GM19324 (cell line): ENCODE data around the gene TWIST2.

ENCODE experiments used
- ATAC-seq: cut with Tn5 transposase; IDR thresholded peaks from one replicate; pipeline ENCODE4 v1.9.1; 2021; ENCODE audit warnings: mild to moderate bottlenecking, moderate library complexity; ENCODE audit not compliant: unreplicated experiment, low FRiP score

The TWIST2 gene

DNA sequence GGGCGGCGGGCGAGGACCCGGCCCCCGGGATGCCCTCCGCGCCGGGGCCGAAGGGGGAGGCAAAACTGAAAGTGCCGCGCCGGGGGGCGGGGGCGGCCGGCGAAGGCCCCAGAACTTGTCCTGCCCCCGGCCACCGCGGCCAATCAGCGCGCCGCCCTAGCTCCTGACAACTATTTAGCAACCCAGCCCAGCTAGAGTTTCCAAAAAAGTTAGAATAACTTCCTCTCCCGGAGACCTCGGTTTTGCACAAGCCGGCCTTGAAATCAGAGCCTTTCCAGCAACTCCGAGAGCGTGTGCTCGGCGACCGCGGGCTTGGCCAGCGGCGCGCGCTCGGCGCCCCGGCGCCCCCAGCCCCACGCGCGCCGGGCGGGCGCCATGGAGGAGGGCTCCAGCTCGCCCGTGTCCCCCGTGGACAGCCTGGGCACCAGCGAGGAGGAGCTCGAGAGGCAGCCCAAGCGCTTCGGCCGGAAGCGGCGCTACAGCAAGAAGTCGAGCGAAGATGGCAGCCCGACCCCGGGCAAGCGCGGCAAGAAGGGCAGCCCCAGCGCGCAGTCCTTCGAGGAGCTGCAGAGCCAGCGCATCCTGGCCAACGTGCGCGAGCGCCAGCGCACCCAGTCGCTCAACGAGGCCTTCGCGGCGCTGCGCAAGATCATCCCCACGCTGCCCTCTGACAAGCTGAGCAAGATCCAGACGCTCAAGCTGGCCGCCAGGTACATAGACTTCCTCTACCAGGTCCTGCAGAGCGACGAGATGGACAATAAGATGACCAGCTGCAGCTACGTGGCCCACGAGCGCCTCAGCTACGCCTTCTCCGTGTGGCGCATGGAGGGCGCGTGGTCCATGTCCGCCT is at the start of gene TWIST2:
Gene TWIST2 (plus strand): TSS at position 245 of the 850 bp plus-strand sequence. CDS start 131 bp downstream, at position 376.
- ATAC-seq: no peak

DNA sequence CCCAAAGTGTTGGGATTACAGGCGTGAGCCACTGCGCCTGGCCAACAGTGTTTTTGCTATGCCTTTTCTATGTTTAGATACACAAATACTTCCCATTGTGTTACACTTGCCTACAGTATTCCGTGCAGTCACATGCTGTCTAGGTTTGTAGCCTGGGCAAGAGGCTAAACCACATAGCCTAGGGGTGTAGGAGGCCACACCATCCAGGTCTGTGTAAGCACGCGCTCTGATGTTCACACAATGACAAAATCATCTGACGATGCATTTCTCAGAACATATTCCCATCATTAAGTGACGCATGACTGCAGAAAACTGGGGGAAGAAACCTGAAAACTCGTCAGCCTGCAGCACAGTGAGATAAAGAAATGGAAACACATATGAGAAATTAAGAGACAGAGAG is 46.1 kb upstream of the TWIST2 start:
- ATAC-seq: no peak

DNA sequence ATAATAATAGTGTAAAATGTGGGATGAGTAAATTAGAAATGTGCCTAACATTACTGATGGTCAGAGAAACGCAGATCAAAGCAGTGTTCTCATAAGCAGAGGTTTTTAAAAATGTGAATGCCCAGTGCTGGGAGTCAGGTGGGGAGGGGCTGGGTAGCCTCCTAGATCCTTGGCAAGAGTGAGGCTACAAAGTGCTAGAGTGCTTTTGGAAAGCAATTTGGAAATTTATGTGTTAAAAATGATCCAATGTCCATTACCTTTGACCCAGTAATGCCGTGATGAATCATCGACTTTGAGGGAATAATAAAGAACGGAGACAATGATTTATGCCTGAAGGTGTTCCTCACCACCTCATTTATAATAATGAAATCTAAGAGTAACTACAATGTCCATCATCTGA is 44.9 kb upstream of the TWIST2 start:
- ATAC-seq: no peak

DNA sequence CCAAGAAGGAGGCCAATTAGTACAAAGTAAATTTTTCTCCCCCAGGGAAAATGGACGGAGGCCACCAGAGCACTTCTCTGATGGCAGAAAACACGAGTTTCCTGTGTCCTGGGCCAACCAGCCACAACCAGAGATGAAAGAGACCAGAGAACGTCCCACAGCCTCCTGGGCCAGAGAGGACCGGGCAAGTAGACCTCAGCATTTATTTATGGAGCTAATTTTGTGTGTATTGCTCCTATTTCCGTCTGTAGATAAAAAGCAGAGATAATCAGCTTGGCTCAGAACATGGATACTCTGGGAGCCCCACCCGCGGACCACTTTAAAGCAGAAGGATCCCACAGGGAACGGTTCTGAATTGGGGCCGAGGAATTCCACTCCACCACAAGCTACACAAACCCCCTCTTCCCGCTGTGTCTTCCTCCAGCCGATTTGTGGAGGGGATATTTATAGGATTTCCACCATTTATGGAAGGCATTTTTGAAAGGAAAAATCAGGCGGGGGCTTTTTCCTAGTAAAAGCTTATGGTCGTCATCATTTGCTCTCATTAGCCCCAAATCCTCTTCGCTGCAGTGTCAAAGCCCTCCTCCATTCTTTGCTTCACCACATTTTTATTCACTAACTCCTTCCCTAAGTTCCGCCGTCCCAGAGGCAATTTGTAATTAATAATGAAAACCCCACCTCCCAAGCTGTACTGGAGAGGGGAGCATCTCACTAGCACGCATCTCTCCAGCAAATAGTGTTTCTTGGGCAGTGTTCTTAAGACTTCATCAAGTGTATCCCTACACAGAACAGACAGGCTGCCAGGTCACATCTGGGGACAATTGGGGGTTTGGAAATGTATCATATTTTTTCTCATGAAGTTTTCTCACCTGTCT is 43.7 kb upstream of the TWIST2 start:
- ATAC-seq: no peak

DNA sequence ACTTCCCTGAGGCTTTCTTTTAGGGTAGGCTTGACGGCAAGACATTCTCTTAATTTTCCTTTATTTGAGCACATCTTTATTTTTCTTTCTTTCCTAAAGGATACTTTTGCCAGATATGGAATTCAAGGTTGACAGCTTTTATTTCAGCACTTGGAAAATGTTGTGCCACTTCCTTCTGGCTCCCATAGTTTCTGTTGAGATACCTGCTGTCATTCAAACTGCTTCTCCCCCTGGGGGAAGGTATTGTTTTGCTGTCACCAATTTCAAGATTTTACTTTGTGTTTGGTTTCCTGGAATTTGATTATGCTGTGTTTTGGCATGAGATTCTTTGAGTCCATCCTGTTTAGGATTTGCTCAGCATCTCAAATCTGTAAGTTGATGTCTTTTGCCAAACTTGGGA is 39.1 kb upstream of the TWIST2 start:
- ATAC-seq: no peak

DNA sequence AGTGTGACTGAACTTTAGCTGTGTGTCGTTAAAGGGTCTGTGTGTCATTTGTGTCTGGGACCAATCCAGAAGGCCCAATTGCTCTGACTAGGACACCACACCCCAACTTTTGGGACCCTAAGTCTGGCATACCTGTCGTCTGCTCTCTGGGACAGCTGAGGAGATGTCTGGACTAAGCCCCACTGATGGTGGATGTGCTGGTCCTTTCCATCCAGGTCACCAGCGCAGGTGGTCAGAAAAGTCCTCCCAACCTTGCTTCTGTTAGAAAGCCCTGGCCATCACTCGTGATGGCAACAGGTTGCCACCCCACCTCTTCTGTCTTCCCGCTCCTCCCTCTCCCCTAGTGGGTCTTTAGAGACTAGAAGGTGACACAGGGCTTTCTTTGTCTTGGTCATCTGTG is 37.6 kb upstream of the TWIST2 start:
- no peak for ATAC-seq

DNA sequence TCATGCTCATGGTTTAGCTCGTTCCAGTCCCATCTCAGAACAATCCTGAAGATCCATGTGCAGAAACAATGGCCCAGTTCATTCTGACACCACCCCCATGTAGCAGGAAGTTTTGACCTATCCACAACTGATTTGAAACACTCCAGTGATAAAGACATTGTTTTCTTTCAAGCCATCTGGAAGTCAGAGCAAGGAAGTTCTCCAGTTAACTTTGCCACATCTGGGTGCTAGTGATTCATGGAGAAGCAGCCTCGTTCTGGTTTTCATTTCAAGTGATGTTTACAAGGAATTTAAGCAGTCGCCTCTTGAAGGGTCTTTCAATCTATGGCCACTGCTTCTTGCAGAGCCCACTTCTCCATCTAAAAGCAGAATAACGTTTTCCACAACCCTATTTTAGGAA is 36.6 kb upstream of the TWIST2 start:
- no peak for ATAC-seq

DNA sequence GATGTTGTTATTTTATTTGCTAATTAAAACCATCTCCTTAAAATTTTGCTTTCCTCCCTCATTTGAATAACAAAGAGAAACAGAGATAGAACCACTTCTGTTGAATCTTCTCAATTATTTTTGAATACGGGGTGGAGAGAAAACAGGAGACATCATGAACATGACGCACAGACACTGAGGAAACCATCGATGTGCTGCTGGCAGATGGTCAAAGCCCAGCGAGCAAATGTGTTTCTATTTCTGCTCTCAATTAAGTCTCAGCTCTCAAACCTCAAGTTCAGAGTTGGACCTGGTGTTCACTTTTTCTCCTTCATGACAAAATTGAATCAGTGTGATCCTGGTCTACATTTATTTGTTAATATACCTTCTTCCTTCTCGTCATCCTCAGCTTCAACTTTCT is 36.1 kb upstream of the TWIST2 start:
- no peak for ATAC-seq

DNA sequence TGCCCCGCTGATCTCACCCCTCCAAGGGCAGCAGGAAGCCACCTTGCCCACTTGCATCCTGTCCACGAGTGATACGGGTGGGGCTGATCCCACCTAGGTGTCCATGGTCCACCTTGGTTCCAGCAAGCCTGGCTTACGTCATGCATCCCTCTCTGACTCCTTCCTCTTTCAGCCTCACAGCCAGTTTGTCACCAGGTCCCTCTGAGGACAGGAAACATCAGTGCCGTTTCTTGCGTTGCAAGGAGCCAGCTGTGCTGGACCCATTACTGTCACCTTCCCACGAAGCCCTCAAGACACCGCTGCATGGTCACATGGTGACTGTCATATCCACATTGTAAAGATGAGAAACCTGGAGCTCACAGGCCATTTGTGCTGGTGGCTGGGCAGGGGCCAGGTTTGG is 34.8 kb upstream of the TWIST2 start:
- ATAC-seq: no peak

DNA sequence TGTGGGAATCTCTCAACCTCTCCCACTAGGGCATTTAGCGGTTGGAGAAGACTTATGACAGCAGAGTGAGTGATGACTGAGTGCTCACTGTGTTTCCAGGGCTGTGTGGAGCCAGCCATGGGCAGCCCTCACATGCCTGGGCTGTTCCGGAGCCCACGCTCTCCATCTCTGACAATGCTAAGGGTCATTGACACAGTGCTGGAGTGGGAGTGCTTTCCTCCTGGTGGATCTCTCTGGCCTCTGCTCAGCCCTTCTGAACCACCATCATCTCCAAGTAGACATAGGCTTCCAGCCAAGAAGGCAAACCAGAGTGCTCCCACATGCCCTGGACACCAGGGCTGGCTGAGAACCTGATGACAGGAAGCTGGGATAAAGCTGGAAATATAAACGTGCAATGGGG is 33.1 kb upstream of the TWIST2 start:
- ATAC-seq: no peak

DNA sequence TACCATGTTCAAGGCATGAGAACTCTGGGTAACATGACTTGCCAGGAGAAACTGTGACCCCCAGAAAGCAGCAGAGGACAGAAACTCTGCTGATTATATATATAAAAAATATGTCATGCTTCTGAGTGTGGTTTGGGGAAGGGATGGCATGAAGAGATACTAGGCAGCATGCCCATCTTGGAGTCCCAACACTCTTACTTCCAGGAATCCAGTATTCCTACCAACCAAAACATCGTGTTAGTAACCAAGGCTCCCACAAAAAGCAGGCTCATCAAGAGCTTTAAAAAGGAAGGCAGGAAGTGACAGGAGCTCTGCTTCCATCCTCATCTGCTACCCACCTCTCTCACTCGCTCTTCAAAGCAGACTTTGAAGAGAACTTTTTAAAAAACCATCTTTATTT is 31.6 kb upstream of the TWIST2 start:
- no peak for ATAC-seq

DNA sequence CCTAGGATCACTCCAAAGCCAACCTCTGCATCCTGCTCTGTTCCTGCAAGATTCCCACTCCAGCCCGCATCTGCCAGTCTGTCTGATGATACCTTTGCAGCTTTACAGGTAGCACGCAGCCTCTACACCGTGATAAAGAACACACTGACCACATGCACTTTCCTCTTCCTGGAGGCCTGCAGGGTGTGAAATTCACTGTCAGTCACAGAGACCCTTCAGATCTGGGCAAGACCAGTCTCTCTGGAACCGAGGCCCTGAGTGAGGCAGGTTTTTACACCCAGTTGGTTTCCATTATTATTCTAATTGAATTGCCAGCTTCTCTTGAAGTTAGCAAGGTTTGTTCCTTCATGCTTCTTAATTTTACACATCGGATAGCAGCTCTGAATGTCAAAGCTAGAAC is 30.5 kb upstream of the TWIST2 start:
- no peak for ATAC-seq

DNA sequence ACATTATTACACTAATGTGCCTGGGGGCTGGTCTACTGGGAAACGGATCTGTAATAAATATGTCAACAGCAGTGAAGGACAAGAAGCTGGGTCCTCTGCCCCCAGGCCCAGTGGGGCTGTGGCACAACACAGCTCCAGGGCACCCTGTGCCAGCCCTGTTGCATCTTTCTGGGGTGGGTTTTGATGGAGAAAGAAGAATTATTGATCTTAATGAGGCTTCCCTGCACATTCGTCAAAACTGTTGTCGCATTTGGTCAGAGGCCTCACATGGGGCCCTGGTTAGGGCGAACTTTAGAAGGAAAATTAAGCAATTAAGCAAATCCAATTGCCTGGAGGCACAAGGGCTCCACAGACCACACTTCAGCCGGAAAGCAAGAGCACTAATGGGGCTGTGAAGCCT is 30.0 kb upstream of the TWIST2 start:
- no peak for ATAC-seq

DNA sequence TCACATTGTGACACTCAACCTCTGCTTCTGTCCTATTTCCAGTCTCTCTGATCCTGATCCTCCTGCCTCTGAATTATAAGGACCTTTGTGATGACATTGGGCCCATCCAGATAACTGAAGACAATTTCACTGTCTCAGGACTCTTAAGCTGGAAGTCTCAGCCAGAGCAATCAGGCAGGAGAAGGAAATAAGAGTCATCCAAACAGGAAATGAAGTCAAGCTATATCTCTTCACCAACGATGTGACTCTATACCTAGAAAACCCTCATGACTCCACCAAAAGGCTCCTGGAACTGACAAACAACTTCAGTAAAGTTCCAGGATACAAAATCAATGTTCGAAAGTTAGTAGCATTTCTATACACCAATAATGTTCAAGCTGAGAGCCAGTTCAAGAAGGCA is 29.3 kb upstream of the TWIST2 start:
- no peak for ATAC-seq

DNA sequence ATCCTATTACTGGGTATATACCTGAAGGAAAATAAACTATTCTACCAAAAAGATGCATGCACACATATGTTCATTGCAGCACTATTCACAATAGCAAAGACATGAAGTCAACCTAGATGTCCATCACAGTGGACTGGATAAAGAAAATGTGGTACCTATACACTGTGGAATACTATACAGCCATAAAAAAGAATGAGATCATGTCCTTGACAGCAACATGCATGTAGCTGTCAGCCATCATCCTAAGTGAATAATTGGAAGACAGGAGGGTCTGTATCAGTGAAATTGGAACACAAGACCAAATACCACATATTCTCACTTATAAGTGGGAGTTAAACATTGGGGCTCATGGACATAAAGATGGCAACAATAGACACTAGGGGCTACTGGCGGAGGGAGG is 27.7 kb upstream of the TWIST2 start:
- ATAC-seq: no peak

DNA sequence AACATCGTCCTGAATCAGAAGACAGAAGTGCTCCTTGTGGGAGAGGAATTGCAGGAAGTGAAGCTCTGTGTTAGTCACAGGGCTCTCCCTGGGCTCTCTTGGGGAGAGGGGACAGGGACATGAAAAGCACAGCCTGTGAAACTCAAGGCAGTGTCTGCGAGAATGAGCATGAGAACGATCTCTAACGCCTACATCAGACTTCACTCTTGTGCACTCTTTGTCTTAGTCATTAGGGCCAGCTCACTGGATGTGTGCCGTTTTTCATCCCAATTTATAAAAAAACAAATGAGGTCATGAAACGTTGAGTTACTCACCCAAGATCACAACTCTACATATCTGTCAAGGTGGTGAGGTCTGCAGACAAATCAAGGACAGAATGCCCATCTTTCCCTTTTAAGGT is 27.0 kb upstream of the TWIST2 start:
- no peak for ATAC-seq

DNA sequence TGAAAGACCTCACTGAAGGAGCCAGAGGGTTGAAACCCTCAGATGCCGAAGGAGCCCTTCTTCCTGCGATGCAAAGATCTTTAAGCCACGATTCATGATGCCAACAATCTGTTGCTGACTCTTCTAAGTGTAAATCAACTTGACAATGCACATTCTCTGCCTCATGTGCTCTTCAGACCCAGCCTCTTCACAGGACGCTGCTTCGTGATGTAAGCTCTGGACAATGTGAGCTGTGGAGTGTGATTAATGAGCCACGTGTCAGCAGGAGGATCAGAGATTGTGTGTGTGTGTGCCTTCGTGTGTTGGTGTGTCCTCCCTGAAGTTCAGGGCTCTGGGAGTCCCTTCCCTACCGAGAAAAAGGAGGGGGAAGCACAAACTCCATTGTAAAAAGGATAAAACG is 26.5 kb upstream of the TWIST2 start:
- no peak for ATAC-seq

DNA sequence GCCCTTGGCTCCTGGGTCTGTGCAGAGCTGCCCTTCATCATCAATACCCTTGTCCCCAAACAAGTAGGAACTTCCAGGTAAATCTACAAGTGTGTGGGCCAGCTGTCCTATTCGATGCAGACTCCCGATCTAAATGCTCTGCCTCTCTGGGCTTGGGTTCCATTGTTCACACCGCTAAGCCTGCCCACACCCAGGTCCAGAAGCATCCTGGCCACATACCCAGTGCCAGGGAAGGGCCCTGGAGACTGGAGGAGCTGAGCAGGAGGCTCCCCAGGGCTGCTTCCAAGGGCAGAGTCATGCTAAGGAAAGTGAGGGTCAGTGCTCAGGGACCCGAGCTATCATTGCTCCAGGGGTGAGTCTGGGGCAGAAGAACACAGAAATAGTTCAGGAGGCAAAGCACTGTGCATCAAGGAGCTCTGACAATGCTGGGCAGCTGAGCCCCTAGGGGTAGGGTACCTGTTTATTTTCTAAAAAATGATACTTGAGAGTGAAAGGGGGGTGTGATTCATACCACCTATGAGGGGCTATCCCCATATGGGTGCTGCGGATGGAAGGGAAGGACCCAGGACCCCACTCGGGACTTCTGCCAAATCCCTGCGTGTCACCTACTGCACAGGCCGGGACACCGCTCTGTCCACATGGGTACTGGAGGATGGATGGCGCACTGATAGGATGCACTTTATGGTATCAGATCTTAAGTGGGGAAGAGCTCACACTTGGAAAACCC is 25.8 kb upstream of the TWIST2 start:
- ATAC-seq: no peak

DNA sequence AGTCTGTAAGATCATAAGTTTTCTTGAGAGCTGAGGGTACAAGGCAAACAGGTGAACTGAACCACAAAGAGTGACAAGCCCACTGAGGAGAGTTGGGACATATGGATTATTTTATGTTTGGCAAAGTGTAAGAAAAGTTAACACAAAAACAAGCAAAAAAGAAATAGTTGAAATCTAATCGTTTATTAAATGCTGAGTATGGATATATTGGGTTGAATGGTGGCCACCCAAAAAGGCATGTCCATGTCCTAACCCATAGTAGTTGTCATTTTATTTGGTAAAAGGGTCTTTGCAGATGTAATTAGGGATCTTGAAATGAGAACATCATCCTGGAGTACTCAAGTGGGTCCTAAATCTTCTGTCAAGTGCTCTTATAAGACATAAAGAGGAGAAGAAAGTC is 24.9 kb upstream of the TWIST2 start:
- ATAC-seq: no peak

DNA sequence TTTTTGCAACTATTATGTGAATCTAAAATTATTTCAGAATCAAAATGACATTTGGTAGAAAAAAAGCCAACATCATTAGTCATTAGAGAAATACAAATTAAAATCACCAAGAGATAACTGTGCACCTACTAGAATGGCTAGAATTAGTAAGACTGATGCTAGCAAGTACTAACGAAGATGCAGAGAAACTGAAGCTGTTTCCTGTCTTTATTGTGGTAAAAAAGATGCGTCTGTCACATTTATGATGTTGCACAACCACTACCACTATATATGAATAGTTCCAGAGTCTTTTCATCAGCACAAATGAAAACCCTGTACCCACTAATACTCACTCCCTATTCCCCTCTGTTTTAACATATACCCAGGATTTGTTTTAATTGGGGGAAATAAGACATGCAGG is 16.7 kb upstream of the TWIST2 start:
- ATAC-seq: no peak

DNA sequence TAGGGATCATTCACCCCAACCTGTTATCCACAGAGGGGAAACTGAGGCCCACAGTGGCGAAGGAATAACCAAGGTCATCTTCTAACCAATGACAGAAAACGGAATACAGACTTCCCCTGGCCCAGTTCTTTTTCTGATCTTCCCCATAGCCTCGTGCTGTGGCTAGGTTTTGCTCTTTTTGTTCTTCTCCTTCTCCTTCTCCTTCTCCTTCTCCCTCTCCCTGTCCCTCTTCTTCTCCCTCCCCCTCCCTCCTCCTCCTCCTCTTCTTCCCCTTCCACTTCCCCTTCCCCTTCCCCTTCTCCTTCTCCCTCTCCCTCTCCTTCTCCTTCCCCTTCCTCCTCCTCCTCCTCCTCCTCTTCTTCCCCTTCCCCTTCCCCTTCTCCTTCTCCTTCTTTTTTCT is 12.9 kb upstream of the TWIST2 start:
- no peak for ATAC-seq
